ENCODE measurements around the gene BMPR1B.

DNA sequence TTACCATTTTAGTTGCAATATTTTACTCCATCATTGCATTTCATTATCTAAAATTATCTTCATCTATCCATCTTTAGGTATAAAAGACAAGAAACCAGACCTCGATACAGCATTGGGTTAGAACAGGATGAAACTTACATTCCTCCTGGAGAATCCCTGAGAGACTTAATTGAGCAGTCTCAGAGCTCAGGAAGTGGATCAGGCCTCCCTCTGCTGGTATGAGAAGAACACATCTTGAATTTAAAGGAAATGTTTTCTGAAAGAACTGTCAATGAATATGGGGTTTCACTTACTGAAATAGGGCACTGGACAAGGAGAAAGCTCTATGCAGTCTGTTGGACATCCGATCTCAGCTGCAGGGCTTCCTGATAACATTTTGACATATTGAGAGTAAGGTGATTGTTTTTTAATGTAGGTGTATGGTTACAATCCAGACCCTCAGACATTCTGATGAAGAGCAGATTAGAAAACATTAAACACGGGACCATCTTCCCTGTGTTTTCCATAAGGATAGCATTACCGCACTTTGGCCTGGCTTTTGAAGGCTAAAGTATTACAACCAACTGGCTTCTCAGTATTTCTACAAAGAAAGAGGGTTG is 367.2 kb downstream of the BMPR1B start:
- TF ChIP-seq POLR2AphosphoS5 (IDR thresholded peaks at IDR 0.05; ENCODE audit: low read depth, low read length) (no peak), POLR2A (IDR thresholded peaks at IDR 0.05; ENCODE audit: low read depth, low read length) (no peak), SPI1 (IDR thresholded peaks at IDR 0.05; ENCODE audit: low read depth, low read length) (no peak), PAX5 (IDR thresholded peaks at IDR 0.05; ENCODE audit: insufficient read depth, low read length, severe bottlenecking) (no peak), TAF1 (IDR thresholded peaks at IDR 0.05; ENCODE audit: low read depth, low read length) (no peak), POU2F2 (IDR thresholded peaks at IDR 0.05; ENCODE audit: low read depth, low read length) (no peak)

Measured in GM12891 (cell line).